Measurements from ENCODE around the gene IQCE. TPM values are rescaled to one million over a fixed set of nuclear protein-coding genes. Genes with fewer than 3 reads are reported as not detected.

The IQCE gene
- total RNA-seq, 1 experiment from 2014 or later: 7.6 TPM

DNA sequence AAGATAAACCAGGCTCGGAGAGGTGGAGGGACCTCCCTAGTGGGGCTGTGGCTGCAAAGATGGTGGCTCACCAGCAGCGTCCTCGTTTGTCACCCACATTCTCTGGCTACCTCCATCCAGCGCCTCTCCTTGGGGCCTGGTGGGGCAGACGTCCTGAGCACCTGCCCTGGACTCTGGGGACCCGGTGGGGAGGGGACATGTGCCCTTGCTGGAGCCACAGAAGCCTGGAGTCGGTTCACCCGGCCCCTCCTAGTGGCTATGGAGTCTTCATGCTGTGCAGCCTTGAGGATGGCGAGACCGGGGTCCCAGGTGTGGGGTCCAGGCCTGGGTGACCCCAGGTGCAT, 87.5 kb downstream of the IQCE start:
- no peak for DNase-seq (ENCODE audit: low read depth)

DNA sequence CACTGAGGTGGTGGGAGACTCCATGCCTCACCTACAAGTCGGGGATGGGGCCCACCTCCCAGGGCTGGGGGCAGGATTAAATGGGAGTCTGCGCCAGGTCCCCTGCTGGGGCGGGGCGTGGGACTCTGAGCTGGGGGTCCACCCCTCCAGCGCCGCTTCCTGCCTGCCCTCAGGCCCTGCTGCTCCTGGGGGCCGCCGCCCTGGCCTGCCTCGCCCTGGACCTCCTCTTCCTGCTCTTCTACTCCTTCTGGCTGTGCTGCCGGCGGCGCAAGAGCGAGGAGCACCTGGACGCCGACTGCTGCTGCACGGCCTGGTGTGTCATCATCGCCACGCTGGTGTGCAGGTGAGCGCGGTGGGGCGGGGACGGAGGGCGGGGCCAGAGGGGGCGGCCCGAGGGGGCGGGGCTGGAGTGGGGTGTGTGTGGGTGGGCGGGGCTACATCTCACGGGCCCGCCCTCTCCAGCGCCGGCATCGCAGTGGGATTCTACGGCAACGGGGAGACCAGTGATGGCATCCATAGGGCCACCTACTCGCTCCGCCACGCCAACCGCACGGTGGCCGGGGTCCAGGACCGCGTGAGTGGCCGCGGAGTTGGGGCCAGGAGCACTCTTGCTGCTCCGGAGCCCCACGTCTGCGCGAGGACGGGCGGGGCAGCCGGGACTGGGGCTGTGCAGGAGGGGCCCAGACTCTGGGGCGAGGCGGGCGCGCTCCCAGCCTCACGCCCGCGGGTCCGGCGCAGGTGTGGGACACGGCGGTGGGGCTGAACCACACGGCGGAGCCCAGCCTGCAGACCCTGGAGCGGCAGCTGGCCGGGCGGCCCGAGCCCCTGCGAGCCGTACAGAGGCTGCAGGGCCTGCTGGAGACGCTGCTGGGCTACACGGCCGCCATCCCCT, 88.1 kb downstream of the IQCE start:
- DNase-seq (ENCODE audit: low read depth): no peak

DNA sequence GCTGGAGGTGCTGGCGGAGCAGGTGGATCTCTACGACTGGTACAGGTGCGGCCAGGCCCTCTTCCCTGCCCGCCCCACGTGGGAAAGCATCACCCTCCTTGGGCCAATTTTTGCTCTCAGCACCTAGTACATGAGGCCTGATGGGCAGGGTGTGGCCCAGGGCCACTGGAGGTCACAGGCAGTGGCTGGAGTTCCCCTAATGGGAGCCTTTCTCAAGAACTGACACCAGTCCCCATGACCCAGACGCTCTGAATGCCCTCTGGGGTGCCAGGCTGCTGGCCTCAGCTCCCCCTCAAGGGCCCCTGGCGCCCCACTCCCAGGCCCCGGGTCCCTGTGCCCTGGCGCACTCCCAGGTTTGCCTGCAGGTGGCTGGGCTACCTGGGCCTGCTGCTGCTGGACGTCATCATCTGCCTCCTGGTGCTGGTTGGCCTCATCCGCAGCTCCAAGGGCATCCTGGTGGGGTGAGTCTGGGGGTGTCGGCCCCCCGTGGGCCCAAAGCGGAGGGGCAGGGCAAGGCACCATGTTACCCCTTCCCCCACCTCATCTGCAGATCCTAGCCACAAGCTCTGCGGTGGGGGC, 88.9 kb downstream of the IQCE start:
- DNase-seq (ENCODE audit: low read depth): no peak

DNA sequence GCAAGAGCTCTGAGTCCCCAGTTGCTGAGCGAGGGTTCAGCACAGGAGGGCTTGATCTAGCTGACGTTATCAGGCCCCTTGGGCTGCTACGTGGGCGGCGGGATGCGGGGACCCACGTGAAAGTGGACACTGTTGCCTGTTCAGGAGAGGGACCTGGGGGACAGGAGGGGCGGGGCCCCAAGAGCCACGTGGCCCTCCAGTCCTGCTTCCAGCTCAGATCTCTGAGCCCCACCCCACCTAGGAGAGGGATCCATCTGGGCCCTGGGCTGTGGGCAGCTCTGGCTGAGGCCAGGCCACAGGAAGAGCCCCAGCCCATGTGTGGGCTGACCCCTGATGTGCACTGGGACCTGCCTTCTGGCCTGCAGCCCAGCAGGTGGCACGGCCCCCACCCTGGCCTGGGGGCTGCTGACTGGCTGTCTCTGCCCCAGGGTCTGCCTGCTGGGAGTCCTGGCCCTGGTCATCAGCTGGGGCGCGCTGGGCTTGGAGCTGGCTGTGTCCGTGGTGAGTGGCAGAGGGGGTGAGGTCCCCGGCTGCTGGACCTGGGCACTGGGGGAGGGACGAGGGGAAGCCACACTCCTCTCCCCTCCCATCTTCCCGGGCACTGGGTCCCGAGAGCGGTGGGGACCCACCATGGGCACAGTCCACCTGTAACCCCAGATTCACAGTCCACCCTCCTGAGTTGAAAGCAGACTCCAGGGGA, 90.5 kb downstream of the IQCE start:
- DNase-seq (ENCODE audit: low read depth): no peak

DNA sequence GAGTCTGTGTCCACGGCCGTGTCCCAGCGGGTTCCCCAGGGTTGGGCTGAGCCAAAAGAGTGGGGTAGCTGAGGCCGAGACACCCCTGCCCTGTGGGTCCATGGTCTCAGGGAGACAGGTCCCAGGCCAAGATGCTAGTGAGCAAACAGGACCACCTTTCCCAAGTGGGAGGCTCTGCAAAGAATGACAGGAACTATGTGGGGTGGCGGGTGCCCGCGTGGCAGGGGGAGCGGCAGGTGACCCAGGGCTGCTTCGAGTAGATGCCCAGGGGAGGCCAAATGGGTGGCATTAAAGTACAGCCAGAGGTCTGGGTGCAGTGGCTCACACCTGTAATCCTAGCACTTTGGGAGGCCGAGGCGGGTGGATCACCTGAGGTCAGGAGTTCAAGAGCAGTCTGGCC, 91.2 kb downstream of the IQCE start:
- DNase-seq (ENCODE audit: low read depth): no peak

DNA sequence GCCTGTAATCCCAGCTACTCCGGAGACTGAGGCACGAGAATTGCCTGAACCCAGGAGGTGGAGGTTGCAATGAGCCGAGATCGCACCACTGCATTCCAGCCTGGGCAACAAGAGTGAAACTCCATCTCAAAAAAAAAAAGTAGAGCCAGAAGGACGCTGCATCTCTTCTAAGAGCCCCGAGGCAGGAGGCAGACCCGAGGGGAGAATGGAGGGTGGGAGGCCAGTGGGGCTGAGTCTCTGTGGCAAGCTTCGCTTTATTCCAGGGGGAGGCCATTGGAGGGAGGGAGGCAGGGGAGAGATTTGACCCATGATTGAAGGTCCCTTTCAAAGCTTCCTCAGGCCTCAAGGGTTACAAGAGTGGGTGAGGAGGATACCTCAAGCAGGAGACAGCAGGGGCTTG, 91.7 kb downstream of the IQCE start:
- no peak for DNase-seq (ENCODE audit: low read depth)

DNA sequence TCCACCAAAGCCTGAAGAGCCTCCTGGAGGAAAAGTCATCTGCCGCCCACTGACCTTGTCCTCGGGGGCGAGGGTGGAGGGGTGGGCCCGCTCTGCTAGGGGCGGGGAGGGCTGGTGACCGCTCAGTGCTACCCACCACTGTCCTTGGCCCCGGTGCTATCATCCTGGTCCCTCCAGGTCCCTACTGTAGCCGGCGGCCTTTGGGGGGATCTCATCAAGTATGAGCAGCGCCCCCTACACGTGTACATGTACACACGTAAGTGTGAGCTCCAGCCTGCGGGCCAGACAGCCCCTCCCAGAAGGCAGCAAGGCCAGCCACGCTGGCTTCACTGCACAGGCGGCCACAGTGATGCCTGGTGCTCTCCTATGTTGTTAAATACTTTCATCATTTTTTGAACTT, 92.6 kb downstream of the IQCE start:
- DNase-seq (ENCODE audit: low read depth): no peak

DNA sequence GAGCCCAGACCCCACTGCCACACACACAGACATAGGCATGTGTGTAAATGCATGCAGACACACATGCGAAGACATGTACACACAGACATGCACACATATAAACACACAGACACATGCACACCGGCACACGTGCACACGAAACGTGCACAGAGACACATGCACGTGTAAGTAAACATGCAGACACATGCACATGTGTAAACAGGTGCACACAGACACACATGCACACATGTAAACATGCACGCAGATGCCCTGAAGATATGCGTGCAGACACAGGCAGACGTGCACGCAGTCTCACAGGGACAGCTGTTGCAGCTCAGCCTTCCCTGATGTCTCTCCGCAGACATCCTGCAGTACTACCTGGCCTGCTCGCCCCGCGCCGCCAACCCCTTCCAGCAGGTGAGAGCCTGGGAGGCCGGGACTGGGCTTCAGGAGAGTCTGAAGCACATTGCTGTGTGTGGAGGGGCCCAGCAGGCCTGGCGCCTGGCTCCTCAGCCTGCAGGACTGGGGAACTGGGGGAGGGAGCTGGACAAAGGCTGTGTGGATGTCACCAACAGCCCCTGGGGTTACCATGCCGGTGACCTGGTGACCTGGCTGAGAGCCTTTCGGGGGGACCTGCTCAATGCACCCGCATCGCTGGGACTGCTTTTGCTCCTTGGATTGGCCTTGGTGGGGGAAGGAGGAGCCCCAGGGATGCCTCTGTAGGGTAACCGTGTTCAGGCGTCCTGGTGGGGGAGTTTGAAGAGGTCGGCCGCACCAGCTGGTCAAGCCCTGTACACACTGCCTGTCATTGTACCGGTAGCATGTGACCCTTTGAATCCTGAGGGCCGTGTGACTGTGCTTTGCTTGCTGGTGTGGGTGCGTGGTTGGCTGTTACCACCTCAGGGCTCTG, 93.3 kb downstream of the IQCE start:
- DNase-seq (ENCODE audit: low read depth): no peak

DNA sequence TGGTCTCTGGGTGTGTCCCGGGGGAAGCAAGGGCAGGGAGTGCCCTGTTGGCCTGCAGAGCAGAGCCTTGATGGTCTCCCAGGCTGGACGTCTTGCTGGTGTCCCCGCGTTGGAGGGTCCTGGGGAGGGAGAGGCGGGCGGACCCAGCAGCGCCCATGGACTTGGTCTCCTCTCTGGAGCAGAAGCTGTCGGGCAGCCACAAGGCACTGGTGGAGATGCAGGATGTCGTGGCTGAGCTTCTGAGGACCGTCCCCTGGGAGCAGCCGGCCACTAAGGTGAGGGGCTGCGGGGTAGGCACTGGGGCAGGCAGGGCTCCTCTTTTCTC, 93.9 kb downstream of the IQCE start:
- DNase-seq (ENCODE audit: low read depth): no peak

DNA sequence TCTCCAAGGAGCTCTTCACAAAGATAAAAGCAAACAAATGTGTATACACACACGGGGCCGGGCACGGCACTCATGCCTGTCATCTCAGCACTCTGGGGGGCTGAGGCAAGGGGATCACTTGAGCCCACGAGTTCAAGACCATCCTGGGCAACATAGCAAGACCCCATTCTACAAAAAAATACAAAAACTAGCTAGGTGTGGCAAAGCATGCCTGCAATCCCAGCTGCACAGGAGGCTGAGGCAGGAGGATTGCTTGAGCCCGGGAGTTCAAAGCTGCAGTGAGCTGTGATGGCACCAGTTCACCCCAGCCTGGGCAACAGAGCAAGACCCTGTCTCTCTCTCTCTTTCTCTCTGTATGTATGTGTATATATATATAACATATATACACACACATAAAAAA, 95.3 kb downstream of the IQCE start:
- DNase-seq (ENCODE audit: low read depth): no peak

DNA sequence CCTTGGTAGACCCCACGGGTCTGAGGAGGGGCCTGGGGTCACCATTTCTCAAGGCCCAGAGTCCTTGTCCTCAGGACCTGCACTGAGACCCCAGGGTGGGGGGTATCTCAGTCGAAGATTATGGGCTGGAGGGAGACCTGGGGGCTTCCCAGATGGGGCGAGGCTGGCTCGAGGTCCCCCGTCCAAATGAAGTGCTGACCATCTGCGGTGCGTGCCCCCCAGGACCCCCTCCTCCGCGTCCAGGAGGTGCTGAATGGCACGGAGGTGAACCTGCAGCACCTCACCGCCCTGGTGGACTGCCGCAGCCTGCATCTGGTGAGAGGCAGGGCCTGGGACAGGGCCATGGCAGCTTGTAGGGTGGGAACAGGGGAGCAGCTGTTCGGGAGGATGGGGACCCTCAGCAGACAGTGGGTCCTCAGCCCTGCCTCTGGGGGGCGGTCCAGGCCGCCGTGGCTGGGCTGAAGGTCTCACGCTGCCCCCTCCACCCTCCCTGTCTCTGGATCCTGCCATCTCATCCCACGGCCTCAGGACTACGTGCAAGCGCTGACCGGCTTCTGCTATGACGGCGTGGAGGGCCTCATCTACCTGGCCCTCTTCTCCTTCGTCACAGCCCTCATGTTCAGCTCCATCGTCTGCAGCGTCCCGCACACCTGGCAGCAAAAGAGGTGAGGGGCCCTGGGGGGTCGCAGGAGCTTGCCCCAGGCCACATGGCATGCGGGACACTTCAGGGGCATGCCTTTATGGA, 97.3 kb downstream of the IQCE start:
- no peak for DNase-seq (ENCODE audit: low read depth)

DNA sequence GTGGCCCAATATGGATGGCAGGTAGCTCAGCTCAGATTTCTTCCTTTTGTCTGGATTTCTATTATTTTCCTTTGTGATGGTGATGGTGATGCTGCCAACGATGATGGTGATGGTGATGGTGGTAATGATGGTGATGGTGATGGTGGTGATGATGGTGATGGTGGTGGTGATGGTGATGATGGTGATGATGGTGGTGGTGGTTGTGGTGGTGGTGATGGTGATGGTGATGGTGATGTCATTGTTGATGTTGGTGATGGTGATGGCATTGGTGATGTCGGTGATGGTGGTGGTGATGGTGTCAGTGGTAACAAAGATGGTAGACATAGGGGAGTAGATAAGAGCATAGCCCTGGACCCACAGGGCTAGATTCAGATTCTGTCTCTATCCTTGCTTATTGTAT, 98.4 kb downstream of the IQCE start:
- no peak for DNase-seq (ENCODE audit: low read depth)

DNA sequence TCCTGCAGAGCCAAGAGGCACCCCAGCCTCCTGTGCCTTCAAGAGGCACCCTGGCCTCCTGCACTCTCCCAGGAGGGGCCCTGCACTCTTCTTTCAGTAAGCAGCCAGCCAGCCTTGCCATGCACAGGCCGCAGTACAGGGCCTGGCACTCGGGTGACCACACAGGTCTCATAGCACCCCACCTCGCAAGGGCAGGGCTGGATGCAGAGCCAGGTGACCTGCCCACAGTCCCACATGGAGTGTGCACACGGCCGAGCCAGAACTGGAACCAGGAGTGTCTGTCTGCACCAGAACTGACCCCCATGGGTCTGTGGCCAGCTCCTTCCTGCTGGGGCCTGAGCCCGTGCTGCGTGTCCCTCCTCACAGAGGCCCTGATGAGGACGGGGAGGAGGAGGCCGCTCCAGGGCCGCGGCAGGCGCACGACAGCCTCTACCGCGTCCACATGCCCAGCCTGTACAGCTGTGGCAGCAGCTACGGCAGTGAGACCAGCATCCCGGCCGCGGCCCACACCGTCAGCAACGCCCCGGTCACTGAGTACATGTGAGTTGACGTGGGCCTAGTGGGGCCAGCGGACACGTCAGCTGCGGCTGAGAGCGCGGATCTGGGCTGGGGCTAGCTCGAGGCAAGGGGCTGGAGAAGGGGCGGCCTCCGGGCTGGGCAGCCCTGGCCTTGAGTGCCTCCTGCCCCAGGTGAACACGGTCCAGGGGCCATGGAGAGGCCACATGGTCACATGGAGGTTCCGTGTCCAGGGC, 99.3 kb downstream of the IQCE start:
- DNase-seq (ENCODE audit: low read depth): no peak

DNA sequence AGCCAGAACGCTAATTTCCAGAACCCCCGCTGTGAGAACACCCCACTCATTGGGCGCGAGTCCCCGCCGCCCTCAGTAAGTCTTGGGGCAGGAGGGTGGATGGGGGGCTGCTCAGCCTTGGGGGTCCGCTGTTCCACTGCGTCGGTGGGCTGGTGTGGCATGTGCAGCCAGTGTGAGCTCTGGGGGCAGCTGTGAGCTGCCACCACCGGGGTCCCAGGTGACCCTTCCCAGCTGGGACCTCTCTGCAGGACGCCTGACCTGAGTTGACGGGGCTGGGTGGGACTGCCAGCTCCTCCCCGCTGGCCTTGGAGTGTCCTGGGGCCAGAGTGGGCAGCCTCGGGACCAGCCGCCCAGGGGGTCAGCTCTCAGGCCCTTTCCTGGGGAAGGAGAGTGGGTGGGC, 100.2 kb downstream of the IQCE start:
- DNase-seq (ENCODE audit: low read depth): no peak

DNA sequence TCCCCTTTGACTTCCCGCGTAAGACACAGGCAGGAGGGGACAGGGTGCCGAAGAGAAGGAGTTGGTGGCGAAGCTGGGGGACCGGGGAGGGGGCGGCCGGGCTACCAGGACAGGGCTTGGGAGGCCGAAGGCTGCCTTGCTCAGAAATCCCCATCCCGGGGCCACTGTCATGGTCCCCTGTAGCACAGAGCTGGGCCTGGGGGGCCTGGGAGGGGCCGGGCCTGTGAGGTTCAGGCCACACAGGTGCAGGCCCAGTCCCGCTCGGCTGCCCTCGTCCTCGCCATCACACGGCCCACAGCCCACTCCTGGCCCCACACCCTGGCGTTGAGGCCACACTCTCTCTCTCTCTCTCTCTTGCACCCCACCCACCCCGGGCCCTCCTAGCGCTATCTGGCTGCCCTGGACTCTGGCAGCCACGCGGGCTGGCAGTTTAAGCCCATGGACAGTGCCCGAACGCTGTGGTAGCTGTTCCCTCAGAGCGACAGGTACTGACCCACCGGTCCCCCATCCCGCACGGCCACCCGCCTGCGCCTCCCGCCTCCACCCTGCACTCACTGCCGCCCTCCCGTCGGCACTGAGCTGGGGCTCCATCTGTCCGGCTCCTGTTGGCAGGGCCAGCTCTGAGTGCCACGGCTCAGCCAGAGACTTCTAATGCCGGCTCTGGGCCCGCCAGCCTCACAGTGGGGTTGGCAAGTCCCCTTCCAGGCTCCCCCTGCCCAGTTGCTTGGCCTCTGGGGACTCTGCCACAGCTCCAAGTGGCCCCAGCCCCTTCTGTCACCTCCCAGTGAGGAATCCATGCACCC, 101.0 kb downstream of the IQCE start:
- DNase-seq (ENCODE audit: low read depth): no peak

DNA sequence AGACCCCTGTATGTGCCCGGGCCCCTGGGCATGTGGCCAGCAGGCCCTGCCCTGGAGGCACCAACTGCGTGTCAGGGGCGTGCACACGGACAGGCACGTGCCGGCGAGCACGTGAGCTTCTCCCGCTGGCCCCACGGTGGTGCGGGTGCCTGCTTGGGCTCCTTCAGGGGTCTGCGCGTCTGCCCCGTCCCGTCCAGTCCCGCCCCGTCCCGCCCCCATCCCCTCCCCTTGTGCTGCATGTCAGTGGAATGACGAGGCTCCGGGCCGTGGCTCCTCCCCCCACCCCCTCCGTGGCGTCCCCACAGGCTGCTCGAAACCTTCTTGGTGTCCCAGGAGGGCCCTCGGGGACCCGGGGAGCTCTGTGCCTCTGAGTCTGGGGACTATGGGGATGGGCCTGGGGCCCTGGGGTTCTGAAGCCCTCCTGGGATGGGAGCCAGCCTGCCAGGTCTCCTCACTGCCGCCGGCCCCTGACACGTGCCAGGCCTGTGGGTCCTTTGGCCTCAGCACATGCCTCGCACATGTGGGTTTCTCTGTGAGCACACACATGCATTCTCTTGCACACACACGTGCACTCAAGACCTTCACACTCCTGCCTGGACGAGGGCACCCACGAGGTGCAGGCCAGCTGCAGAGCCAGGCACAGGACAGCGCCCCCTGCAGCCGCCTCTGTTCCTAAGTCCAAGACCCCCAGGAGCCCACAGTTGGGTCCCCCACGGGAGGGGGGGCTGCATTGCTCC, 101.7 kb downstream of the IQCE start:
- no peak for DNase-seq (ENCODE audit: low read depth)

DNA sequence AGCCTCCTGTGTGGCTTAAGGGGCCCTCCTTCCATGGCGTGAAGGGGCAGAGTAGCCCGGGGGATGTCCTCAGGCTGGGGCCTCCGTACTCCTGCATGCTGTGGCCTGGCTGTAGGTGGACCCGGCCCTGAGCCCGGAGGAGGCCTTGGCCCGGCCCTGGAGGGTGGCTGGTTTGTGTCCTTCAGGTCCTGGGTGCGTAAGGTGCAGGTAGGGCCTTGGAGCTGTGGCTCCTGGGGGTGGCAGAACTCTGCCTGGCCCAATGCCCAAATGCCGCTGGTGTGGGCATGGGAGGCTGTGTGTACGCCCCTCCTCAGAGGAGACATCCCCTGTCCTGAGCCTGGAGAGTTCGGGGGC, 102.3 kb downstream of the IQCE start:
- DNase-seq (ENCODE audit: low read depth): no peak

DNA sequence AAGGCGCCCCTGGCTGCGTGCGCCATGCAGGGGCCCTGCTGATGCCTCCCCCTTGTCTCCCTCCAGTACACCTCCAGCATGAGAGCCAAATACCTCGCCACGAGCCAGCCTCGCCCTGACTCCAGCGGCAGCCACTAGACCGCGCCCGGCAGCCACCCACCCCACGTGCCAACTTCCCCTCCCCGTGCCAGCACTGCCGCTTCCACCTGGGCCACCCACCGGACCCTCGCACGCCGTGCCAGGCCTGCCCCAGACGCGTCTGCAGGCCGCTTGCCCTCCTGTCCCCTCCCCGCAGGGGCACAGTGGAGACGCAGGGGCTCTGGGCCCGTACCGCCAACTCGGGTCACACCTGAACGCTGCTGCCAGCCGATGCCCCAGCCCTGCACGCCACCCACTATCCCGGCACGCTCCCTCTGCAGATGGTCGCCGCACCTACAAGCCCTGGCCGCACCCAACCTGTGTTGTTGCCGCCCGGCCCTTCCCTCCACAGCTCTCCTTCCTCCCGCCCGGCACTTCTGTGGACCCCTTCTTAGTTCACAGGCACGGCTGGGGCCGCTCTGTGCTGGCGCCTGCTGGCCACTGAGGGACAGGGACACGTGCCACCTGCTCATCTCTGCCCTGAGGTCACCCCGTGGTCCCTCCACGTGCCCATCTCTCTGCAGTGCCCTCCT, 103.0 kb downstream of the IQCE start:
- no peak for DNase-seq (ENCODE audit: low read depth)
